Mononuclear cell (primary cell): Measurements from ENCODE around the gene NACA2. TPM values are rescaled to one million over a fixed set of nuclear protein-coding genes. Genes with fewer than 3 reads are reported as not detected.
"Not testable (repeated sequence)": the region's sequence is repeated elsewhere in the genome, so short reads cannot be mapped to it uniquely, and the experiment has no call there.

ENCODE experiments used
- H3K27me3 ChIP-seq: 2 replicates; pipeline ENCODE4 v1.6.0; 2011; ENCODE audit warnings: low read length, control low read depth; ENCODE audit not compliant: insufficient read depth
- H3K4me1 ChIP-seq: 2 replicates; pipeline ENCODE4 v1.5.1; 2011; ENCODE audit warnings: mild to moderate bottlenecking, low read length, control low read depth; ENCODE audit not compliant: insufficient read depth
- H3K4me3 ChIP-seq: 2 replicates; pipeline ENCODE4 v1.5.1; 2011; ENCODE audit warnings: mild to moderate bottlenecking, low read length, moderate library complexity
- H3K9me3 ChIP-seq: 2 replicates; pipeline ENCODE4 v1.5.1; 2011; ENCODE audit warnings: low read depth, mild to moderate bottlenecking, control low read depth, low read length
- total RNA-seq: library from RNA; depleted of rRNA; stranded (reverse); fragments of >200 nt; gene quantifications from one replicate; pipeline ENCODE4 v1.2.3, GENCODE V29; 2012

Gene NACA2
- total RNA-seq, 1 donor = 0.31 TPM

GRCh38 chr17:61575352-61575975 lies 15.6 kb downstream of the NACA2 start:
- peaks cover 21% of the 10 kb centered on the region for H3K27me3 ChIP-seq
- no peaks in the 10 kb centered on the region for H3K4me1 ChIP-seq
- H3K9me3 ChIP-seq = no peaks in the 10 kb centered on the region
- H3K4me3 ChIP-seq = no peak overlapping the region

- Histone ChIP-seq H3K9me3 (no peaks in the 10 kb centered on the region), H3K4me3 (no peak overlapping the region), H3K27me3 (peaks cover 17% of the 10 kb centered on the region), H3K4me1 (no peaks in the 10 kb centered on the region)
These were observed 16.3 kb downstream of the NACA2 start for GRCh38 chr17:61574542-61575351.

- H3K27me3 ChIP-seq, H3K9me3 ChIP-seq, H3K4me3 ChIP-seq, H3K4me1 ChIP-seq: not testable (repeated sequence)
These were observed 18.5 kb downstream of the NACA2 start for GRCh38 chr17:61572547-61572946.

- no peak overlapping the region for H3K4me3 ChIP-seq
- no peaks in the 10 kb centered on the region for H3K9me3 ChIP-seq
- peaks cover 5% of the 10 kb centered on the region for H3K27me3 ChIP-seq
- H3K4me1 ChIP-seq = no peaks in the 10 kb centered on the region
These were observed 19.4 kb downstream of the NACA2 start for GRCh38 chr17:61571624-61572023.

GRCh38 chr17:61570118-61570517 lies 20.9 kb downstream of the NACA2 start:
- Histone ChIP-seq H3K4me3 (no peak overlapping the region), H3K27me3 (peaks cover under 1% of the 10 kb centered on the region), H3K9me3 (no peaks in the 10 kb centered on the region), H3K4me1 (no peaks in the 10 kb centered on the region)

GRCh38 chr17:61569525-61569924 lies 21.5 kb downstream of the NACA2 start:
- H3K4me1 ChIP-seq, H3K27me3 ChIP-seq, H3K4me3 ChIP-seq, H3K9me3 ChIP-seq: not testable (repeated sequence)

- Histone ChIP-seq H3K4me3 (no peak overlapping the region), H3K9me3 (no peaks in the 10 kb centered on the region), H3K27me3 (no peaks in the 10 kb centered on the region), H3K4me1 (no peaks in the 10 kb centered on the region)
These were observed 22.6 kb downstream of the NACA2 start for GRCh38 chr17:61568219-61569072.

GRCh38 chr17:61567045-61567802 lies 23.8 kb downstream of the NACA2 start:
- H3K4me3 ChIP-seq = no peak overlapping the region
- no peaks in the 10 kb centered on the region for H3K4me1 ChIP-seq
- no peaks in the 10 kb centered on the region for H3K9me3 ChIP-seq
- no peaks in the 10 kb centered on the region for H3K27me3 ChIP-seq

- H3K27me3 ChIP-seq, H3K4me3 ChIP-seq, H3K4me1 ChIP-seq, H3K9me3 ChIP-seq: not testable (repeated sequence)
These were observed 24.6 kb downstream of the NACA2 start for GRCh38 chr17:61566448-61566847.

GRCh38 chr17:61565850-61566249 lies 25.2 kb downstream of the NACA2 start:
- not testable (repeated sequence) for H3K4me1 ChIP-seq, H3K4me3 ChIP-seq, H3K27me3 ChIP-seq, H3K9me3 ChIP-seq

GRCh38 chr17:61565213-61565612 lies 25.8 kb downstream of the NACA2 start:
- no peaks in the 10 kb centered on the region for H3K9me3 ChIP-seq
- no peaks in the 10 kb centered on the region for H3K4me1 ChIP-seq
- no peak overlapping the region for H3K4me3 ChIP-seq
- H3K27me3 ChIP-seq = no peaks in the 10 kb centered on the region

GRCh38 chr17:61562287-61562686 lies 28.7 kb downstream of the NACA2 start:
- H3K27me3 ChIP-seq = peaks cover 4% of the 10 kb centered on the region
- no peaks in the 10 kb centered on the region for H3K4me1 ChIP-seq
- H3K4me3 ChIP-seq = no peak overlapping the region
- H3K9me3 ChIP-seq = no peaks in the 10 kb centered on the region

- Histone ChIP-seq H3K9me3 (no peaks in the 10 kb centered on the region), H3K27me3 (peaks cover 8% of the 10 kb centered on the region), H3K4me1 (no peaks in the 10 kb centered on the region), H3K4me3 (no peak overlapping the region)
These were observed 29.7 kb downstream of the NACA2 start for GRCh38 chr17:61561354-61561753.

- no peaks in the 10 kb centered on the region for H3K4me1 ChIP-seq
- no peaks in the 10 kb centered on the region for H3K9me3 ChIP-seq
- peaks cover 14% of the 10 kb centered on the region for H3K27me3 ChIP-seq
- no peak overlapping the region for H3K4me3 ChIP-seq
These were observed 30.9 kb downstream of the NACA2 start for GRCh38 chr17:61560071-61560470.
